ENCODE data around the gene CSGALNACT2. TPM values are rescaled to one million over a fixed set of nuclear protein-coding genes. Genes with fewer than 3 reads are reported as not detected.

The CSGALNACT2 gene
- total and polyA plus RNA-seq, 2 donors from 2014 or later = 4.8 to 20.0 TPM

DNA sequence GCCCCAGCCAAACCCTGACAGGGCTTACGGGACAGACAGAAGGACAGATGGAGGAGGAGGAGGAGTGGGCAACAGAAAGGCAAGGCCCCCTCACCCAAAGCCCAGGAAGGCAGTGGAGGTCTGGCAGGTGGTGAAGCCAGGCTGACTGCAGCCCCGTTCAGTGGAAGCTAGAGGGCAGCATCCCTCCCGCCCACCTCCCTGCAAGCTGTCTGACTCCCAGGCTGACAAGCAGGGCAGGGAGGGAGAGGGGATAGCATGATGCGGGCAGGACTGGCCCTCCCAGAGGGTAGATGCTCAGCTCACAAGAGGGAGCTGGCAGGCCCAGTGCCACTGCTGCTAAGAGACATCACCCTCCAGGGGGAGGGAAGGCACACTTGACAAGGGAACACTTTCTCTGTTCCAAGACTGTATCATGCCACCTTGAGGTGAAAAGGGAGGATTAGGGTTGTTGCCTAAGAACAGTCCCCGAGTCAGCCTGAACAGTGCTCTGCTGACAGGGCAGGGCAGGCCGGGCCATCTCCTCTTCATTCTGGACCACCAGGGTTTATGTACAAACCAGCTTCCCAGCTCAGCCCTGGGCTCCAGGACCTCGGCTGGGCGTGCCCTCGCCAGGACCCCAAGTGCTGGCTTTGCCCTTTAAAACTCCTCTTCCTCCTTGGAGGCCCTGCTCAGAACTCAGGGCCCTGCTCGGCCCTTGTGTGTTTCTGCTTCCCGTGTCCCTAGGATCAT is 66.9 kb downstream of the CSGALNACT2 start:
- intact Hi-C loops (cut with DNase I) = no loop called here
- DNase-seq = peak; percentile 50 to 78 (median 60)
- TF ChIP-seq, protein P1, sequence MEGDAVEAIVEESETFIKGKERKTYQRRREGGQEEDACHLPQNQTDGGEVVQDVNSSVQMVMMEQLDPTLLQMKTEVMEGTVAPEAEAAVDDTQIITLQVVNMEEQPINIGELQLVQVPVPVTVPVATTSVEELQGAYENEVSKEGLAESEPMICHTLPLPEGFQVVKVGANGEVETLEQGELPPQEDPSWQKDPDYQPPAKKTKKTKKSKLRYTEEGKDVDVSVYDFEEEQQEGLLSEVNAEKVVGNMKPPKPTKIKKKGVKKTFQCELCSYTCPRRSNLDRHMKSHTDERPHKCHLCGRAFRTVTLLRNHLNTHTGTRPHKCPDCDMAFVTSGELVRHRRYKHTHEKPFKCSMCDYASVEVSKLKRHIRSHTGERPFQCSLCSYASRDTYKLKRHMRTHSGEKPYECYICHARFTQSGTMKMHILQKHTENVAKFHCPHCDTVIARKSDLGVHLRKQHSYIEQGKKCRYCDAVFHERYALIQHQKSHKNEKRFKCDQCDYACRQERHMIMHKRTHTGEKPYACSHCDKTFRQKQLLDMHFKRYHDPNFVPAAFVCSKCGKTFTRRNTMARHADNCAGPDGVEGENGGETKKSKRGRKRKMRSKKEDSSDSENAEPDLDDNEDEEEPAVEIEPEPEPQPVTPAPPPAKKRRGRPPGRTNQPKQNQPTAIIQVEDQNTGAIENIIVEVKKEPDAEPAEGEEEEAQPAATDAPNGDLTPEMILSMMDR (IDR thresholded peaks at IDR 0.05; ENCODE audit: borderline replicate concordance, extremely low read depth, insufficient read depth) = peak; percentile 67

DNA sequence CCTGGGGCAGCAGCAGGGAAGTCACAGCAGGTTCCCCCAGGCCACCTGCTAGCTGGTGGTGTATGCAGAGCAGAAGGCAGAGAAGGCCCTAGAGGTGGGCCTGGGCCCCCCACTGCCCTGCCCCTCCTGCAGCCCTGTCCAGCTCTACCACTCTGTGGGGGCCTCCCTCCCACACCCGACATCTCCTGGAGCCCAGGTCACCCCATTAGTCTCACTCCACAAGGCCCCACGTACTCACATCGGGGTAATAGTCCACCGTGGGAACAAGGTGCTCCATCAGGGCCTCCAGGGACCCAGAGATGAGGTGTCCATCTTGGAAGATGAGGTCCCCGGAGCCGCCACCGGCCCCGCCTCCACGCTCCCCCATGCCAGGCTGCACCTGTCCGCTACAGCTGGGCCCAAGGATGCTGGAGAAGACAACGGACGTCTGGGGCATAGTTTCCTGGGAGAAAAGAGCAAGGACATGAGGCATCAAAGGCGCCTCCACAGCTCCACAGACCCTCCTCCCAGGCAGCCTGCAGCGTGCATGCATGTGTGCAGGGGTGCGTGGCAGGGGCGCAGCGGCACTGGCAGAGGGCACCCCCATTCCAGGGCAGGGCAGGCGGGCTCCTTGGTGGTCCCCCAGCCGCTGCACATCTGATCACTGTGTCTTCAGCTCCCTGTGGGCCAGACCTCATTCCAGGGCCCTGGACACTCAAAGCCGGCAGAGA is 67.6 kb downstream of the CSGALNACT2 start:
- no peaks in the 10 kb centered on the region for H3K27me3 ChIP-seq (ENCODE audit: control insufficient read depth, insufficient read depth, low read length)
- intact Hi-C loops (cut with DNase I) = no loop called here
- H3K27ac ChIP-seq (ENCODE audit: low read depth in 2 of 2, low read length in 2 of 2) = no peak overlapping the region
- no peak overlapping the region for H3K9ac ChIP-seq (ENCODE audit: low read length in 3 of 3)
- FAIRE-seq = no peak
- H3K4me1 ChIP-seq (ENCODE audit: control insufficient read depth in 2 of 3, insufficient read depth in 2 of 3, low read depth in 1 of 3, low read length in 3 of 3) = peaks cover 0 to 5% (median 3%) of the 10 kb centered on the region in 3 donors
- peak in 3 of 5 donors; percentile 7 to 67 (median 42) for DNase-seq
- TF ChIP-seq, protein P1 (IDR thresholded peaks at IDR 0.05; ENCODE audit: borderline replicate concordance, extremely low read depth, insufficient read depth) = no peak
- H3K4me3 ChIP-seq (ENCODE audit: low read length in 3 of 3) = no peak overlapping the region
- H3K36me3 ChIP-seq (ENCODE audit: control insufficient read depth in 2 of 3, insufficient read depth in 3 of 3, low read length in 3 of 3) = no peaks in the 10 kb centered on the region
- no peaks in the 10 kb centered on the region for H3K9me3 ChIP-seq (ENCODE audit: control insufficient read depth in 2 of 3, insufficient read depth in 1 of 3, low read length in 3 of 3)

More for the DNA sequence above, 66.9 kb downstream of the CSGALNACT2 start:
- no peaks in the 10 kb centered on the region for H3K36me3 ChIP-seq (ENCODE audit: control insufficient read depth in 2 of 3, insufficient read depth in 3 of 3, low read length in 3 of 3)
- H3K4me3 ChIP-seq (ENCODE audit: low read length in 3 of 3) = no peak overlapping the region
- H3K9me3 ChIP-seq (ENCODE audit: control insufficient read depth in 2 of 3, insufficient read depth in 1 of 3, low read length in 3 of 3) = no peaks in the 10 kb centered on the region
- no peak overlapping the region for H3K27ac ChIP-seq (ENCODE audit: low read depth in 2 of 2, low read length in 2 of 2)
- H3K27me3 ChIP-seq (ENCODE audit: control insufficient read depth, insufficient read depth, low read length) = no peaks in the 10 kb centered on the region
- peaks cover 0 to 5% (median 3%) of the 10 kb centered on the region in 3 donors for H3K4me1 ChIP-seq (ENCODE audit: control insufficient read depth in 2 of 3, insufficient read depth in 2 of 3, low read depth in 1 of 3, low read length in 3 of 3)
- H3K9ac ChIP-seq (ENCODE audit: low read length in 3 of 3) = no peak overlapping the region
- no peak for FAIRE-seq

DNA sequence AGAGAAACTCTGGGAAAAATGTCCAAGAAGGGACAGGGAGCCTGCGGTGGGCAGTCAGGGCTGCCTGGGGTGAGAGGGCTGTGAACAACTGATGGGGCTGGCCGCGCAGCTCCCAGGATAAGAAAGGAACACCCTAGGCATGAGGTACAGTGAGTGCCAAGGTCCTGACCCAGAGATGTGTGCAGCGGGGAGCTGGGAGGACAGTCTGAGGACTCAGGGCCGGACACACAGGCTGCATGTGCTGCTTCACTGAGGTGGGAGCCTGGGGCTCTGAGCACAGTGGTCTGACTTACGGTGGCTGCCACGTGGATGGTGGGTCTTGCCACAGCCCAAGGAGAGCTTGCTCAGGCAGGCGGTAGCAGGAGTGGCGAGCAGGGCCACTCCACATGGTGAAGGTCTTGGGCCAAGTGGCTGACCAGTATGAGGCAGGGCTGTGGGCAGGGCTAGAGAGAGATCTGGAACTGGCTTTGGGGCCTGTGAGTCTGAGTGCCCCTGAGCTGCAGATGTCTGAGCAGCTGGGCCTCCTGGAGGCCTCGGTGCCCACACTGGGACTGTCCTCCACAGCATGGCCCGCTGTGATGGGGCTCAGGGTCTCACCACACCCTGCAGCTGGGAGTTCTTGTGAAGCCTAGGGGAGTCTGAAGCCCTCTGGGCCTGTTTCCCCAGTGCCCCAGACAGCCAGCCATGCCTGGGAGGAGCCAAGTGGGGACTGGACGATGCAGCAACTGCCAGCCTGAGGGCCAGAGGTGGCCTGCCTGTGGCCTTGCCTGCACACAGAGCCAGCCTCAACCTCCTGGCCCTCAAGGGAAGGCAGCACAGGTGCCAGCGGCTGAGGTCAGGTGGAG is 68.4 kb downstream of the CSGALNACT2 start:
- DNase-seq = peak in 3 of 5 donors; percentile 8 to 61 (median 24)
- no peak for FAIRE-seq
- Histone ChIP-seq H3K9me3 (ENCODE audit: control insufficient read depth in 2 of 3, insufficient read depth in 1 of 3, low read length in 3 of 3) (no peaks in the 10 kb centered on the region), H3K4me1 (ENCODE audit: control insufficient read depth in 2 of 3, insufficient read depth in 2 of 3, low read depth in 1 of 3, low read length in 3 of 3) (peaks cover 0 to 4% (median 3%) of the 10 kb centered on the region in 3 donors), H3K27me3 (ENCODE audit: control insufficient read depth, insufficient read depth, low read length) (no peaks in the 10 kb centered on the region), H3K9ac (ENCODE audit: low read length in 3 of 3) (no peak overlapping the region), H3K27ac (ENCODE audit: low read depth in 2 of 2, low read length in 2 of 2) (no peak overlapping the region), H3K36me3 (ENCODE audit: control insufficient read depth in 2 of 3, insufficient read depth in 3 of 3, low read length in 3 of 3) (no peaks in the 10 kb centered on the region), H3K4me3 (ENCODE audit: low read length in 3 of 3) (no peak overlapping the region)
- TF ChIP-seq, protein P1 (IDR thresholded peaks at IDR 0.05; ENCODE audit: borderline replicate concordance, extremely low read depth, insufficient read depth) = no peak
- intact Hi-C loops (cut with DNase I) = no loop called here

Data from kidney (tissue), 14 donors.